Left lung (tissue), 10 donors: ENCODE measurements around the gene PIM3. TPM values are rescaled to one million over a fixed set of nuclear protein-coding genes. Genes with fewer than 3 reads are reported as not detected.

Source experiments
- ATAC-seq: fragments of 200-7000 bp; cut with Tn5 transposase; one replicate; pipeline ENCODE4 v1.9.1; 2020; ENCODE audit warnings: moderate library complexity
- DNase-seq, 4 donors: peaks; one replicate each; pipeline ENCODE4 v3.0.0-alpha.2; 2013 to 2020
- H3K27ac ChIP-seq, 2 donors: fragments of 200-600 bp; sonication (generic) in 1 of 2; one replicate each; pipeline versions ENCODE4 v1.5.0 to v1.8.0; 2020 to 2021
- H3K27me3 ChIP-seq, 2 donors: fragments of 200-600 bp; sonication (generic) in 1 of 2; one replicate each; pipeline versions ENCODE4 v1.5.0 to v1.8.0; 2020 to 2021
- H3K36me3 ChIP-seq, 2 donors: fragments of 200-600 bp; sonication (generic) in 1 of 2; one replicate each; pipeline versions ENCODE4 v1.5.0 to v1.8.0; 2020 to 2021
- H3K4me1 ChIP-seq, 2 donors: fragments of 200-600 bp; one replicate each; pipeline ENCODE4 v1.8.0; 2021
- H3K4me3 ChIP-seq, 2 donors: fragments of 200-600 bp; sonication (generic) in 1 of 2; one replicate each; pipeline versions ENCODE4 v1.5.0 to v1.8.0; 2020 to 2021; ENCODE audit warnings: mild to moderate bottlenecking in 1 of 2
- H3K9me3 ChIP-seq, 2 donors: fragments of 200-600 bp; sonication (generic) in 1 of 2; one replicate each; pipeline versions ENCODE4 v1.5.0 to v1.8.0; 2020 to 2021
- CTCF ChIP-seq, 2 donors: fragments of 200-600 bp; sonication (generic) in 1 of 2; IDR thresholded peaks; one replicate each; pipeline versions ENCODE4 v1.5.0 to v1.8.0; 2021; ENCODE audit warnings: antibody characterized with exemption in 2 of 2
- intact Hi-C, 2 donors: fragments of 100-400 bp; cut with DNase I; formaldehyde crosslinking; loops; one replicate each; pipeline versions ENCODE4 v1.11.2 to v1.14.2; 2022
- polyA plus RNA-seq, 6 donors: library from polyadenylated mRNA; unstranded; fragments of 120-200 nt; gene quantifications; one replicate each; pipeline ENCODE4 v1.2.1, GENCODE V29; 2013; ENCODE audit not compliant: insufficient read length in 6 of 6
- total RNA-seq, 2 donors: library from RNA; stranded (reverse); fragmentation: NEBNext Ultra II Directional; extraction: Animal tissue kit (Norgen Biotek cat#: 25700); gene quantifications; one replicate each; pipeline ENCODE4 v1.2.1, GENCODE V29; 2021
- donor health status: DM: no; HTN: yes; CAD: no.
- donor health status: DM: no; HTN: no; CAD: no.

PIM3 gene
- total and polyA plus RNA-seq, 8 donors: 21.3 to 129 (median 32.1) TPM

GRCh38 chr22:49922926-49923325, 37.6 kb upstream of the PIM3 start:
- H3K27me3 ChIP-seq: no peaks in the 10 kb centered on the region
- DNase-seq (peak in 1 of 4 donors; percentile 79), ATAC-seq (no peak)
- peaks cover 0 to 62% of the 10 kb centered on the region in 2 donors for H3K36me3 ChIP-seq
- peaks cover 7 to 29% of the 10 kb centered on the region in 2 donors for H3K4me1 ChIP-seq
- no peak overlapping the region for H3K27ac ChIP-seq
- H3K4me3 ChIP-seq: no peak overlapping the region
- no peaks in the 10 kb centered on the region for H3K9me3 ChIP-seq
- intact Hi-C loops: loop anchor here in 1 of 2 donors (10.0 kb wide), 2 partner anchors 62 to 128 kb away; no protein-coding TSS in a partner anchor
- no peak for TF ChIP-seq CTCF (IDR thresholded peaks at IDR 0.05)

DNA sequence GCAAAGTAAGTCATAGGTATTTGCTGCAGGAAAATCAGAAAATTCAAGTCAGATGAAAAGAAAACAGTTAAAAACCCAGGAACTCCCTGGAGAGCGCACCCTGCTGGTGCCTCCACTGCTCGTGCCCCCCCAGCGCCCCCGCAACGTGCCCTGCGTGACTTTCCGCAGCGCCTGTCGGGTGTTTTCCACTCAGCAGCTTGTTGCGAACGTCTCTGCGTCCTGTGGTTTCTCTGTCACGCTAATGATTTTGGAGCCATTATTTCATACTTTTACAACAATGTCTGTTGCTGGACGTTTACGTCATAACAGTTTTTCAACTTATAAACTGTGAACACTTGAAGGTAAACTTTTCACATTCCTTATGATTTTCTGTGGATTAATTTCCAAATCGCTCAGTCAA, 37.1 kb upstream of the PIM3 start:
- intact Hi-C loops: loop anchor here in 1 of 2 donors (10.0 kb wide), 2 partner anchors 61 to 129 kb away; no protein-coding TSS in a partner anchor

DNA sequence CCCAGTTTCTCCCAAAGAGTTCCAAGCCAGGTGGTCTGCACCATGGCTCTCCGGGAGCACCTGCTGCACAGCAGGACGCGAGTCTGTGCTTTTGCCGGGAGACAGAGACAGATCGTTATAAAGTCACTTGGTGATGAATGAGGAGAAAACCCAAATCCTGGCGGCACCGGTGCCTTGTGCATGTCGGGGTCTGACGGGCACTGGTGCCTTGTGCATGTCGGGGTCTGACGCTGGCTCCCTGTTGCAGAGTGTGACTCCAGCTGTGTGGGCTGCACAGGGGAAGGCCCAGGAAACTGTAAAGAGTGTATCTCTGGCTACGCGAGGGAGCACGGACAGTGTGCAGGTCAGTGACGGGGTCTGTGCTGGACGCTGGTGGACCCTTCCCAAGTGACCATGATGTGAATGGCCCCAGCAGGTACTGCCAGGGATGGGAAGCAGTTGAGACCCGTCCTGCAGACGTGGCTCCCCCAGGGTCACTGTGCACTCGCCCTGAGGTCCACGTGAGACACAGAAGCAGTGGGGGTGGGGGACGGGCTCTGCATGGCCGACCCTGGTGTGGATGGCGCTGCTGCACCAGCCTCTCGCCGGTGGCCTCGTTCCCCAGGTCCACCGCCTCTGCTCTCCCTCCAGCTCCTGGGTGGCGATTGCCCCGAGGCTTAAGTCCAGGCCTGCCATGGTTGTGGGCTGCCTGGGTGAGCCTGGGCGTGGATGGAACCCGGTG, 36.3 kb upstream of the PIM3 start:
- H3K9me3 ChIP-seq: no peaks in the 10 kb centered on the region
- peaks cover 3 to 25% of the 10 kb centered on the region in 2 donors for H3K4me1 ChIP-seq
- TF ChIP-seq CTCF (IDR thresholded peaks at IDR 0.05): no peak
- H3K27ac ChIP-seq: no peak overlapping the region
- peak in 1 of 4 donors; percentile 55 for DNase-seq
- H3K36me3 ChIP-seq: peaks cover 0 to 62% of the 10 kb centered on the region in 2 donors
- intact Hi-C loops: loop anchor here in 1 of 2 donors (10.0 kb wide), 2 partner anchors 61 to 129 kb away; no protein-coding TSS in a partner anchor
- no peak for ATAC-seq
- no peak overlapping the region for H3K4me3 ChIP-seq
- H3K27me3 ChIP-seq: peaks cover 0 to 8% of the 10 kb centered on the region in 2 donors

More for the DNA sequence above, 37.1 kb upstream of the PIM3 start:
- no peaks in the 10 kb centered on the region for H3K9me3 ChIP-seq
- peaks cover 7 to 29% of the 10 kb centered on the region in 2 donors for H3K4me1 ChIP-seq
- no peak for ATAC-seq
- peaks cover 0 to 62% of the 10 kb centered on the region in 2 donors for H3K36me3 ChIP-seq
- H3K27ac ChIP-seq: no peak overlapping the region
- H3K4me3 ChIP-seq: no peak overlapping the region
- no peak for DNase-seq
- no peaks in the 10 kb centered on the region for H3K27me3 ChIP-seq
- no peak for TF ChIP-seq CTCF (IDR thresholded peaks at IDR 0.05)

DNA sequence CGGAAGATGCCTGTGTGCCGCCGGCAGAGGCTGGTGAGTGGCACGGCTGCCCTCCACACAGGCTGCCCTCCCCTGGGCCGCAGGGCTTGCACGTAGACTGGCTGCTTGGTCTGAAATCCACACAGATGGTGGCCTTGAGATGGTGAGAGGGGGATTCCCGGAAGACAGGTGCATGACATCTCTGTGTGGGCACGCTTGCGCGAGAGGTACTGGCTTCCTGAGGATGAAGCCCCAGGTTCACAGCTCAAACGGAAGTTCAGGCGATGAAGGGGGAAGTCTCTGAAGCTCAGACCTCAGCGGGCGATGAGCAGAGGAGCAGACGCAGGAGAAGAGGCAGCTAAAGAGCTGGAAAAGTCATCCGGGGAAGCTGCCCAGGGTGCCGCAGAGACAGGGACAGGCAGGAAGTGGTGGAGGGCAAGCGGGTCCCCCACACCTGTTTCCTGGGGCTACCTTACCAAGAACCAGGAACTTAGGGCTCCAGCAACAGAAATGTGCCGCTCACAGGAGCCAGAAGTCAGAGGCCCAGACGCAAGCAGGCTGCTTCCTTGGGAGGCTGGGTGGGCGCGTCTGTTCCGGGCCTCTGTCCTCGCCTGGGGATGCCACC, 34.9 kb upstream of the PIM3 start:
- Histone ChIP-seq H3K27me3 (peaks cover 0 to 9% of the 10 kb centered on the region in 2 donors), H3K36me3 (peaks cover 0 to 57% of the 10 kb centered on the region in 2 donors), H3K4me1 (peaks cover 4 to 27% of the 10 kb centered on the region in 2 donors), H3K9me3 (no peaks in the 10 kb centered on the region), H3K27ac (peak overlapping the region in 1 of 2 donors; percentile 63), H3K4me3 (no peak overlapping the region)
- no peak for TF ChIP-seq CTCF (IDR thresholded peaks at IDR 0.05)
- DNase-seq: peak in 1 of 4 donors; percentile 70
- no peak for ATAC-seq
- intact Hi-C loops: loop anchor here in 1 of 2 donors (10.0 kb wide), 2 partner anchors 59 to 131 kb away; no protein-coding TSS in a partner anchor

DNA sequence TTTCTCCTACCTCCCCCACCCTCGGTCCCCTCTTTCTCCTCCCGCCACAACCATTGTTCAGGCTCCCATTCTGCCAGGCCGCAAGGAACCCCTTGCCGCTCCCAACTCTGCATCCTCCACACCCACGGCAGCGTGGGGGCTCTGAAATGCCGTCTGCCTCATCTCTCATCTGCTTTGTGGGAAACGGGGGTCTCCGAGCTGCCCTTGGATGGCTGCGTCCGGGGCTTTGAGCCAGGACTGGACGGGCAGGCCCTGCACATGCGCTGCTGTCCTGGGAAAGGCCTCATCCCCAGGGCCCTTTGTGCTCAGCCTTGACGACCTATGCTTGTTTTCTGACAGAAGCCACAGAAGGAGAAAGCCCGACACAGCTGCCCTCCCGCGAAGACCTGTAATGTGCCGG, 33.7 kb upstream of the PIM3 start:
- intact Hi-C loops: loop anchor here in 1 of 2 donors (10.0 kb wide), 2 partner anchors 58 to 132 kb away; no protein-coding TSS in a partner anchor
- Histone ChIP-seq H3K4me3 (no peak overlapping the region), H3K4me1 (peaks cover 10 to 40% of the 10 kb centered on the region in 2 donors), H3K27ac (no peak overlapping the region), H3K9me3 (no peaks in the 10 kb centered on the region), H3K27me3 (peaks cover 0 to 9% of the 10 kb centered on the region in 2 donors), H3K36me3 (peaks cover 0 to 44% of the 10 kb centered on the region in 2 donors)
- TF ChIP-seq CTCF (IDR thresholded peaks at IDR 0.05): no peak
- ATAC-seq (no peak), DNase-seq (no peak)
